Erythroblast (primary cell): Measurements from ENCODE around the gene TBC1D1.

ENCODE experiments used
- GATA1 ChIP-seq: IDR thresholded peaks from 2 replicates; pipeline ENCODE4 v1.6.1; 2011; ENCODE audit warnings: low read depth, mild to moderate bottlenecking, control low read depth, low read length, moderate library complexity
- POLR2A ChIP-seq: IDR thresholded peaks from 2 replicates; pipeline ENCODE4 v1.6.1; 2011; ENCODE audit warnings: mild to moderate bottlenecking, low read length

DNA sequence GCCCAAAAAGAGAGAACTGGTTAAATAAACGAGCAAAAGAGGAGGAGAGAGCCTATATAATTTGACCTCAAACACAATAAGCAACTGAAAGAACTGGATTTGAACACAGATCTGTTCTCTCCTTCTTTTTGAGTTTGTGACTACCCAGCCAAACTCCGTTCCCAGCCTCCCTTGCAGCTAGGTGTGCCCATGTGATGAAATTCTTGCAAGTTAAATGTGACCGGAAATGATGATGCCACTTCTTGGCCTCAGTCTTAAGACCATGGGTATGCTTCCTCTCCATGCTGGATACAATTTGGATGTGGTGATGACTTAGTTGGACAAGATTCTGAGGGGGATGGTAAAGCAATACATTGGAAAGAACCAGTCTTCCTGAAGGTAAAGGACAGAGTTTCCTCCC is 273.5 kb downstream of the TBC1D1 start:
- no peak for TF ChIP-seq POLR2A
- no peak for TF ChIP-seq GATA1
